Mesendoderm (in vitro differentiated cells): ENCODE measurements around the gene FYB2.

Source experiments
- DNase-seq: peaks from one replicate; pipeline ENCODE4 v3.0.0; 2013
- H2AK5ac ChIP-seq: 2 replicates; pipeline ENCODE4 v1.6.1; 2013; ENCODE audit warnings: low read length, inconsistent platforms
- H2BK120ac ChIP-seq: 2 replicates; pipeline ENCODE4 v1.6.1; 2013; ENCODE audit warnings: low read depth, mild to moderate bottlenecking, low read length, moderate library complexity, mixed read lengths
- H2BK15ac ChIP-seq: replicated peaks from 2 replicates; pipeline ENCODE4 v1.6.1; 2013; ENCODE audit warnings: low read depth, mild to moderate bottlenecking, moderate library complexity
- H2BK5ac ChIP-seq: 2 replicates; pipeline ENCODE4 v1.6.1; 2013; ENCODE audit warnings: low read length, inconsistent platforms
- H3K18ac ChIP-seq: 2 replicates; pipeline ENCODE4 v1.6.1; 2013; ENCODE audit warnings: mild to moderate bottlenecking, low read length, mixed read lengths
- H3K23ac ChIP-seq: one replicate; pipeline ENCODE4 v1.6.1; 2013; ENCODE audit warnings: low read length
- H3K27ac ChIP-seq: 2 replicates; pipeline ENCODE4 v1.5.1; 2013; ENCODE audit warnings: low read depth, mild to moderate bottlenecking, inconsistent platforms, low read length, moderate library complexity
- H3K27me3 ChIP-seq: 2 replicates; pipeline ENCODE4 v1.6.1; 2013; ENCODE audit warnings: low read length, control low read depth, mild to moderate bottlenecking, inconsistent platforms; ENCODE audit not compliant: insufficient read depth, poor library complexity
- H3K36me3 ChIP-seq: 2 replicates; pipeline ENCODE4 v1.6.1; 2013; ENCODE audit warnings: low read length, inconsistent platforms; ENCODE audit not compliant: control insufficient read depth, insufficient read depth
- H3K4ac ChIP-seq: one replicate; pipeline ENCODE4 v1.6.1; 2013; ENCODE audit warnings: low read depth, mild to moderate bottlenecking, low read length, moderate library complexity
- H3K4me1 ChIP-seq: 2 replicates; pipeline ENCODE4 v1.6.1; 2013; ENCODE audit warnings: low read depth, low read length, inconsistent platforms; ENCODE audit not compliant: control insufficient read depth
- H3K4me2 ChIP-seq: 2 replicates; pipeline ENCODE4 v1.6.1; 2013; ENCODE audit warnings: low read length
- H3K4me3 ChIP-seq: 2 replicates; pipeline ENCODE4 v1.5.1; 2013; ENCODE audit warnings: mild to moderate bottlenecking, low read length
- H3K56ac ChIP-seq: one replicate; pipeline ENCODE4 v1.6.1; 2013; ENCODE audit warnings: low read length
- H3K79me1 ChIP-seq: 2 replicates; pipeline ENCODE4 v1.6.1; 2013; ENCODE audit warnings: low read length, inconsistent platforms
- H3K79me2 ChIP-seq: 2 replicates; pipeline ENCODE4 v1.6.1; 2013; ENCODE audit warnings: mild to moderate bottlenecking, low read length; ENCODE audit not compliant: control insufficient read depth, insufficient read depth
- H3K9ac ChIP-seq: 2 replicates; pipeline ENCODE4 v1.6.1; 2013; ENCODE audit warnings: low read length, inconsistent platforms
- H4K5ac ChIP-seq: one replicate; pipeline ENCODE4 v1.6.1; 2013; ENCODE audit warnings: low read length
- H4K8ac ChIP-seq: one replicate; pipeline ENCODE4 v1.6.1; 2013; ENCODE audit warnings: low read depth, mild to moderate bottlenecking, control low read depth, low read length, moderate library complexity
- WGBS: extraction: QIAGEN DNeasy Blood & Tissue Kit; methylation state at CpG from one replicate; pipeline ENCODE4 v1.1.7; 2013; ENCODE audit warnings: low lambda C conversion rate, missing lambda C conversion rate; ENCODE audit not compliant: insufficient coverage; ENCODE audit errors: extremely low coverage; 5-methylcytosine and 5-hydroxymethylcytosine counted together

The FYB2 gene

GRCh38 chr1:56683569-56683968 lies 135.6 kb downstream of the FYB2 start:
- Histone ChIP-seq H4K8ac (no peak overlapping the region), H2BK15ac (no peak overlapping the region), H2AK5ac (no peak overlapping the region), H3K4me2 (no peak overlapping the region), H2BK5ac (no peak overlapping the region), H3K4me3 (no peak overlapping the region), H3K9ac (no peak overlapping the region), H2BK120ac (no peak overlapping the region), H3K27me3 (no peaks in the 10 kb centered on the region), H3K4me1 (no peaks in the 10 kb centered on the region), H3K79me1 (no peaks in the 10 kb centered on the region), H3K23ac (no peak overlapping the region), H3K18ac (no peak overlapping the region), H3K36me3 (no peaks in the 10 kb centered on the region), H3K27ac (no peak overlapping the region), H3K4ac (no peak overlapping the region), H3K79me2 (no peaks in the 10 kb centered on the region), H4K5ac (no peak overlapping the region), H3K56ac (no peak overlapping the region)
- peak; percentile 13 for DNase-seq

- H3K56ac ChIP-seq: no peak overlapping the region
- no peak overlapping the region for H3K4ac ChIP-seq
- no CpG with 5 or more reads among the region's 2 CpGs for WGBS
- no peak overlapping the region for H4K8ac ChIP-seq
- no peak overlapping the region for H2AK5ac ChIP-seq
- H3K36me3 ChIP-seq: no peaks in the 10 kb centered on the region
- H3K27ac ChIP-seq: no peak overlapping the region
- H3K4me2 ChIP-seq: no peak overlapping the region
- H3K4me3 ChIP-seq: no peak overlapping the region
- no peak overlapping the region for H3K23ac ChIP-seq
- H3K79me2 ChIP-seq: no peaks in the 10 kb centered on the region
- no peaks in the 10 kb centered on the region for H3K27me3 ChIP-seq
- H3K4me1 ChIP-seq: no peaks in the 10 kb centered on the region
- H3K18ac ChIP-seq: no peak overlapping the region
- no peak overlapping the region for H3K9ac ChIP-seq
- no peak overlapping the region for H2BK120ac ChIP-seq
- no peak overlapping the region for H2BK5ac ChIP-seq
- H2BK15ac ChIP-seq: no peak overlapping the region
- no peaks in the 10 kb centered on the region for H3K79me1 ChIP-seq
- DNase-seq: no peak
- H4K5ac ChIP-seq: no peak overlapping the region
These were observed 142.6 kb downstream of the FYB2 start for GRCh38 chr1:56676571-56677035.

GRCh38 chr1:56675763-56676162 lies 143.4 kb downstream of the FYB2 start:
- Histone ChIP-seq H3K79me2 (no peaks in the 10 kb centered on the region), H3K23ac (no peak overlapping the region), H2BK15ac (no peak overlapping the region), H2BK5ac (no peak overlapping the region), H3K4me1 (no peaks in the 10 kb centered on the region), H2AK5ac (no peak overlapping the region), H3K27me3 (no peaks in the 10 kb centered on the region), H4K8ac (no peak overlapping the region), H3K4me2 (no peak overlapping the region), H3K18ac (no peak overlapping the region), H2BK120ac (no peak overlapping the region), H4K5ac (no peak overlapping the region), H3K79me1 (no peaks in the 10 kb centered on the region), H3K36me3 (no peaks in the 10 kb centered on the region), H3K56ac (no peak overlapping the region), H3K4ac (no peak overlapping the region), H3K4me3 (no peak overlapping the region), H3K27ac (no peak overlapping the region), H3K9ac (no peak overlapping the region)
- DNase-seq: no peak

GRCh38 chr1:56672579-56672978 lies 146.6 kb downstream of the FYB2 start:
- H3K79me1 ChIP-seq: no peaks in the 10 kb centered on the region
- no peak overlapping the region for H3K23ac ChIP-seq
- no peak overlapping the region for H4K8ac ChIP-seq
- H2BK15ac ChIP-seq: no peak overlapping the region
- no peaks in the 10 kb centered on the region for H3K36me3 ChIP-seq
- no peaks in the 10 kb centered on the region for H3K79me2 ChIP-seq
- no CpG with 5 or more reads among the region's 1 CpG for WGBS
- no peak for DNase-seq
- no peak overlapping the region for H3K4me2 ChIP-seq
- no peaks in the 10 kb centered on the region for H3K4me1 ChIP-seq
- no peak overlapping the region for H4K5ac ChIP-seq
- H3K56ac ChIP-seq: no peak overlapping the region
- no peaks in the 10 kb centered on the region for H3K27me3 ChIP-seq
- H2BK120ac ChIP-seq: no peak overlapping the region
- H2AK5ac ChIP-seq: no peak overlapping the region
- no peak overlapping the region for H3K27ac ChIP-seq
- no peak overlapping the region for H3K4ac ChIP-seq
- no peak overlapping the region for H2BK5ac ChIP-seq
- H3K9ac ChIP-seq: no peak overlapping the region
- no peak overlapping the region for H3K4me3 ChIP-seq
- H3K18ac ChIP-seq: no peak overlapping the region

- no peaks in the 10 kb centered on the region for H3K4me1 ChIP-seq
- no peaks in the 10 kb centered on the region for H3K79me2 ChIP-seq
- no peak overlapping the region for H3K23ac ChIP-seq
- no CpG with 5 or more reads among the region's 2 CpGs for WGBS
- H3K4me2 ChIP-seq: no peak overlapping the region
- H3K56ac ChIP-seq: no peak overlapping the region
- no peak overlapping the region for H3K9ac ChIP-seq
- H3K4ac ChIP-seq: no peak overlapping the region
- H3K27ac ChIP-seq: no peak overlapping the region
- no peak for DNase-seq
- H3K18ac ChIP-seq: no peak overlapping the region
- H3K27me3 ChIP-seq: no peaks in the 10 kb centered on the region
- no peaks in the 10 kb centered on the region for H3K79me1 ChIP-seq
- no peaks in the 10 kb centered on the region for H3K36me3 ChIP-seq
- H2AK5ac ChIP-seq: no peak overlapping the region
- H4K8ac ChIP-seq: no peak overlapping the region
- no peak overlapping the region for H3K4me3 ChIP-seq
- no peak overlapping the region for H2BK15ac ChIP-seq
- H2BK120ac ChIP-seq: no peak overlapping the region
- H4K5ac ChIP-seq: no peak overlapping the region
- no peak overlapping the region for H2BK5ac ChIP-seq
These were observed 147.7 kb downstream of the FYB2 start for GRCh38 chr1:56671542-56671941.

GRCh38 chr1:56671085-56671484 lies 148.1 kb downstream of the FYB2 start:
- Histone ChIP-seq H3K4me1 (no peaks in the 10 kb centered on the region), H3K27ac (no peak overlapping the region), H3K9ac (no peak overlapping the region), H3K27me3 (no peaks in the 10 kb centered on the region), H3K4me2 (no peak overlapping the region), H2BK5ac (no peak overlapping the region), H3K56ac (no peak overlapping the region), H4K8ac (no peak overlapping the region), H3K4me3 (no peak overlapping the region), H3K79me2 (no peaks in the 10 kb centered on the region), H3K36me3 (no peaks in the 10 kb centered on the region), H3K4ac (no peak overlapping the region), H2AK5ac (no peak overlapping the region), H2BK15ac (no peak overlapping the region), H4K5ac (no peak overlapping the region), H3K79me1 (no peaks in the 10 kb centered on the region), H3K18ac (no peak overlapping the region), H3K23ac (no peak overlapping the region), H2BK120ac (no peak overlapping the region)
- DNase-seq: no peak
- no CpG with 5 or more reads among the region's 4 CpGs for WGBS
